Activated naive CD8-positive, alpha-beta T cell treated with anti-CD3 and anti-CD28 coated beads, Interleukin-2, amount 10 ng/mL, durations not matched to agents 7 days and 5 days (primary cell): ENCODE results near the gene TMX4. TPM values are rescaled to one million over a fixed set of nuclear protein-coding genes. Genes with fewer than 3 reads are reported as not detected.

Experiments used
- ATAC-seq: fragments of 150-1000 bp; cut with Tn5 transposase; one replicate; pipeline ENCODE4 v1.10.0; 2021; ENCODE audit warnings: low read depth, moderate library complexity
- POLR2A ChIA-PET: fragments of 350-600 bp; sonication (Branson Sonifier 250); formaldehyde crosslinking; loops from one replicate; lab custom pipeline; 2021; ENCODE audit warnings: antibody characterized with exemption; lab: Charles Lee
- DNase-seq: peaks from one replicate; pipeline ENCODE4 v3.0.0; 2021
- H3K27ac Mint-ChIP-seq: one replicate; pipeline ENCODE4 v1.8.0; 2022; ENCODE audit warnings: mild to moderate bottlenecking, mixed read lengths
- H3K27me3 Mint-ChIP-seq: one replicate; pipeline ENCODE4 v1.8.0; 2022; ENCODE audit warnings: mild to moderate bottlenecking, moderate library complexity, mixed read lengths
- H3K36me3 Mint-ChIP-seq: one replicate; pipeline ENCODE4 v1.8.0; 2021; ENCODE audit warnings: mild to moderate bottlenecking, mixed read lengths
- H3K4me1 Mint-ChIP-seq: one replicate; pipeline ENCODE4 v1.8.0; 2021; ENCODE audit warnings: mixed read lengths
- H3K4me3 Mint-ChIP-seq: one replicate; pipeline ENCODE4 v1.8.0; 2022; ENCODE audit warnings: mild to moderate bottlenecking, moderate library complexity, mixed read lengths
- H3K9me3 Mint-ChIP-seq: one replicate; pipeline ENCODE4 v1.8.0; 2021; ENCODE audit warnings: mixed read lengths
- total RNA-seq, 2 experiments: library from RNA; stranded (reverse); gene quantifications; one replicate each; pipeline ENCODE4 v1.2.3, GENCODE V29; 2021

Gene TMX4
- total RNA-seq, 2 experiments from 2014 or later = 42.6 to 45.8 TPM

- peaks cover 14% of the 10 kb centered on the region for H3K27me3 Mint-ChIP-seq
- H3K9me3 Mint-ChIP-seq = no peaks in the 10 kb centered on the region
- DNase-seq (no peak), ATAC-seq (no peak)
- POLR2A ChIA-PET = no interaction called here
- no peak overlapping the region for H3K27ac Mint-ChIP-seq
- H3K4me3 Mint-ChIP-seq = no peak overlapping the region
- H3K36me3 Mint-ChIP-seq = no peaks in the 10 kb centered on the region
- no peaks in the 10 kb centered on the region for H3K4me1 Mint-ChIP-seq
These were observed 84.5 kb downstream of the TMX4 start for GRCh38 chr20:7935027-7935551.

- POLR2A ChIA-PET = no interaction called here
- no peak overlapping the region for H3K4me3 Mint-ChIP-seq
- ATAC-seq (no peak), DNase-seq (no peak)
- no peaks in the 10 kb centered on the region for H3K4me1 Mint-ChIP-seq
- no peak overlapping the region for H3K27ac Mint-ChIP-seq
- H3K27me3 Mint-ChIP-seq = peaks cover 14% of the 10 kb centered on the region
- no peaks in the 10 kb centered on the region for H3K9me3 Mint-ChIP-seq
- H3K36me3 Mint-ChIP-seq = no peaks in the 10 kb centered on the region
These were observed 86.2 kb downstream of the TMX4 start for GRCh38 chr20:7933346-7933745.

- Mint-ChIP-seq H3K4me3 (no peak overlapping the region), H3K27me3 (peaks cover 12% of the 10 kb centered on the region), H3K9me3 (no peaks in the 10 kb centered on the region), H3K4me1 (no peaks in the 10 kb centered on the region), H3K27ac (no peak overlapping the region), H3K36me3 (no peaks in the 10 kb centered on the region)
- no peak for ATAC-seq
- POLR2A ChIA-PET = no interaction called here
- DNase-seq = no peak
These were observed 89.2 kb downstream of the TMX4 start for GRCh38 chr20:7930343-7930742.

Other genes starting within 250 kb of the TMX4 start
- not detected for gene HAO1, start 79.3 kb downstream of the TMX4 start, total RNA-seq
- 1 to 10 TPM; 6.1 to 6.2 TPM for gene PLCB1, start 112.5 kb upstream of the TMX4 start, total RNA-seq